Kidney glomerular epithelial cell (primary cell): ENCODE data around the gene TPI1.
A peak's percentile ranks its signal among the peaks of the same experiment; 100 is the strongest.

Experiments
- DNase-seq: peaks from one replicate; lab custom pipeline; 2025; lab: John Stamatoyannopoulos, UW

The TPI1 gene

DNA sequence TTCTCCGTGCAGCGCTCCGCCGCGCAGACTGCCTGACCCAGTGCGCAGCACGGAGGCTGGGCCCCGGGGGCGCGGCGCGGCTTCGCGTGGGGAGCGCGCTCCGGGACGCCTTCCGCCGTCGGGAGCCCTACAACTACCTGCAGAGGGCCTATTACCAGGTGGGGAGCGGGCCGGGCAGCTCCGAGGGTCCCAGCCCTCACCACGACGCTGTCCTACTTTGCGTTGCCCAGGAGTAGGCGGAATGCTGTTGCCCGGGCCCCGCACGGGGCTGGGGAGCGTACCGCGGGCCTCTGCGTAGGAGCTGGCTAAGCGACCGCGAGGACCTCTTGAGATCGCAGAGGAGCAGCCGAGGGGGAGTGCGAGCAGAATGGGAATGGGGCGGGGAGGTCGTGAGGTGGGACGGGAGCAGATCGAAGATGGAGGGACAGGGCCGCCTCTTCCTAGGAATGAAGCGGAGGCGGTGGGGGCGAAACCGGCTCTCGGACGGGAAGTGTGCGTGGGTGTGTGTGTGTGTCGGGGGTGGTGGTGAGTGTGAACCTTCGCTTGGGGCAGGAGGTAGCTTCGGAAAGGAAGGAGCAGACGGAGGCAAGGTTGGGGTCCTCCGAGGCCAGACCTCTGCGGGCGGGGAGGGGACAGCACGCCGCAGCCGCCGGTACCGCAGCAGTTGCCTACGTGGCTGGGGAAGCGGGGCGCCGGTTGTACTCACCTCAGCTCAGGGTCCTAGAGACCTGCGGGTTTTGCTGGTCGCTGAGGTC is 38.4 kb upstream of the TPI1 start:
- peak; percentile 55 for DNase-seq

DNA sequence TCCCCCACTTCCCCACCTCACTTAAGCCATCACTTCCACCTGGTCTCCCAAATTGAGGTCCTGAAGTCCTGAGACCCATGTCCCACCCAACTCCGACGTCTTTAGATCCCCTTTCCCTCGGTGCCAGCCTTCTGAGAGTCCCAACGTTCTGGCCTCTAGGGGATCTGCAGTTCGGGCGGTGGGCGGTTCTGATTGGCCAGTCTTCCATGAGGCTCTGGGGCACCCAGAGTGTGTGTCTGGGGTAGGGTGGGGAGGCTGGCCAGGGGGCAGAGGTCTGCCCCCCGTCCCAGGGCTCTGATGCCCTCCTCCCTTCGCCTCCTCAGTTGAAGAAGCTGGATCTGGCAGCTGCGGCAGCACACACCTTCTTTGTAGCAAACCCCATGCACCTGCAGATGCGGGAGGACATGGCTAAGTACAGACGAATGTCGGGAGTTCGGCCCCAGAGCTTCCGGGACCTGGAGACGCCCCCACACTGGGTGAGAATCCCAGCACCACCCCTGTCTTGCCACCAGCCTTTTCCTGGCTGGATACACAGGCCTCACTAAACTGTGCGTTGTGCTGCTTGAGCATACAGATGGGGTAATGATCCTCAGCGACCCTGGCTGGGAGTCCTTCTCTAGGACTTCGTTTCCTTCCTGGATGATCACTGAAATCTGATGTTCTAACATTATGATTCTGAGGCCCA is 37.7 kb upstream of the TPI1 start:
- DNase-seq, result no peak

GRCh38 chr12:6830286-6830890 is 36.9 kb upstream of the TPI1 start:
- no peak for DNase-seq

DNA sequence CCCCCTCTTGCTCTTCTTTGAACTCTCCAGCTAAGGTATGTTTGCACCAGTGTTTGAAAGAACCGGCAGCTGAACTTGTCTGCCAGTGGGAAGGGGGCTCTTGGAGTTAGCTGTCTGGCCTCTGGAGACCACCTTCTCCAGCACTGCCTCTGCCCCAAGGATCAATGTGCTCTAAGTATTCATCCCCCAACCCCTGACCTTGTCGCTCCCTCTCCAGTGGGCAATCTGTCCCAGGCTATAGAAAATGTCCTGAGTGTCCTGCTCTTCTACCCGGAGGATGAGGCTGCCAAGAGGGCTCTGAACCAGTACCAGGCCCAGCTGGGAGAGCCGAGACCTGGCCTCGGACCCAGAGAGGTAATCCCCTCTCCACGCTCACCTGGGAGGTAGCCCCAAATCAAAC is 36.3 kb upstream of the TPI1 start:
- DNase-seq, result no peak

DNA sequence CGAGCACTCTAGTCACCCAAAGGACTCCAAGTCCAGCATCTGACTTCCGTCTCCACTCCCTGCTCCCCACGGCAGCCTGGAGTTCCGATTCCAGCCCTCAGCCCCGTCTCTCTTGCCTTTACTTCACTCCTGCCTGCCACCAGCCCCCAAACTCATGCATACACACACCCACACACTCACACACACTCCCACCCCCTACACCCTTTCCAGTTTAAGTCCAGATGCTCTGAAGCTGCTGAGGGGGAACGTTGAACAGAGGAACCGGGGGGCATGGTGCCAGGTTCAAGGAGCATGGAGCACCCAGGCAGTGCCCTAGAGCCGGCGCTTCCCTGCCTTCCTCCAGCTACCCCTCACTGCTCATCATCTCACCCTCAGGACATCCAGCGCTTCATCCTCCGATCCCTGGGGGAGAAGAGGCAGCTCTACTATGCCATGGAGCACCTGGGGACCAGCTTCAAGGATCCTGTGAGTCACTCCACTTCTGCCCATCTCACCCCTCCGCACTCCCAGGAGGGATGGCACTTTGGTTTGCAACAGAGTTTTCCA is 35.8 kb upstream of the TPI1 start:
- no peak for DNase-seq

DNA sequence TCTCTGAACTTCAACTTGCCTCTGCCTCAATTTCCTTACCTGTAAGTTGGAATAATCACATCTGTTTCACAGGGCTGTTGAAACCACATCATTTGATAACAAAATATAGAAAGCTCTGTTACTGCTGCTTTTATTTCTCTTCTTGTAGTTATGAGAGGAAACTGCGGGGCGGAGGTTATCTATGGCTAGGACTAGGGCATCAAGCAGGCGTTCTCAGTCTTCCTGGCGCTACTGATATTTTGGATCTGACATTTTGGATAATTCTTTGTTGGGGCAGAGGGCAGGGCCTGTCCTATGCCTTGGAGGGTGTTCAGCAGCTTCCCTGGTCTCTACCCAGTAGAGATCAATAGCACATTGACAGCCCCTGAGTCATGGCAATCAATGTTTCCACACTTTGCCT is 35.2 kb upstream of the TPI1 start:
- DNase-seq, result no peak

GRCh38 chr12:6833189-6833890 is 34.0 kb upstream of the TPI1 start:
- no peak for DNase-seq

- DNase-seq, result no peak
These were observed 33.1 kb upstream of the TPI1 start for GRCh38 chr12:6834254-6834653.

- no peak for DNase-seq
These were observed 32.5 kb upstream of the TPI1 start for GRCh38 chr12:6834873-6835272.

- no peak for DNase-seq
These were observed 30.5 kb upstream of the TPI1 start for GRCh38 chr12:6836851-6837250.

- no peak for DNase-seq
These were observed 29.8 kb upstream of the TPI1 start for GRCh38 chr12:6837370-6838060.

GRCh38 chr12:6838854-6839253 is 28.5 kb upstream of the TPI1 start:
- no peak for DNase-seq

GRCh38 chr12:6839482-6840201 is 27.7 kb upstream of the TPI1 start:
- DNase-seq, result no peak

DNA sequence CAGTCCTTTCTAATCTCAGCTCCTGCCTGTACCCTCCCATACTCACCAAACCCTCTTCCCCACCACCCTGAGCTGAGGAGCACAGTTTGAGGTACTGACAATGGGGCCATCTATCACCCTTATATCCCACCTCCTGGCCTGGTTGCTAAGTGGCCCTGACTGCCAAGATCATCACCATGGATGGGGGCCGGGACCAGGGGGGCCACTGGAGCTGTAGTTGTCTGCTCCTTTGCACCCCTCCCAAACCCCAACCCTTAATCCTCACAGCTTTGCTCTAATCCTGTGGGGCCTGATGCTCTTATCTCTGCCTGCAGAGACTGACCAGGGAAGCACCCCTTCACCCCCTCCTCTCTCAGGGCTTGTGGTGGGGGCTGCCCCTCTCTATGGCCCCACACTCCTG is 27.0 kb upstream of the TPI1 start:
- DNase-seq, result no peak

DNA sequence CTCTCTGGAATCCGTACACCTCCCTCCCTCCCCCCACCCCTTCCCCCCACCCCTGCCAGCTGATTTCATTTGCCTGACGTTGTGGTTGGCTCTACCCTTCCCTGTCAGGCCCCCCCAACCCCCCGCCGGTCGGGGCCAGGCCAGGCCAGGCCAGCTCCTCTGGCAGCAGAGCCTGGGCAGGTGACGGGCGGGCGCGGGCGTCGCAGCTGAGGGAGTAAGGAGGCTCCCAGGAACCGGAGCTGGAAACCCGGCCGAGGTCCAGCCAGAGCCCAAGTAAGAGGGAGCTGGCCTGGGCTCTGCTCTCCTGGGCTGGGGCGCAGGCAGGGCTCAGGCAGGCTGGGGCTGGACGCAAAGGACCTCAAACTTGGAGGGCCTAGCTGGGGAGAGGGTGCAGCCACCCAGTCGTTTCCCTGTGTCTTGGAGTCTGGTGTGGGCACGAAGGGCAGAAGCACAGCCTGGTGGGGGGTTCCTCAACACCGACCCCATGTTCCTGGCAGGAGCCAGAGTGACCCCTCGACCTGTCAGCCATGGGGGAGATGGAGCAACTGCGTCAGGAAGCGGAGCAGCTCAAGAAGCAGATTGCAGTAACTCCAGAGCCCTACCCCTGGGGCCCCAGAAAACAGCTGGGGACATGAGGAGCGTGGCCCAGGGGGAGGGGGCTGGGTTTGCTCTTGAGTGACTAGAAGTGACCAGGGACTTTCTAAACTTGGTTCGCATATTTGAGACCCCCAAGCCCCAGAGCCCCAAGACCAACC is 26.4 kb upstream of the TPI1 start, which contains the start of gene GNB3:
GNB3 (plus strand) TSS at position 165 of the 755 bp plus-strand sequence; CDS start at position 528, 363 bp downstream.
- no peak for DNase-seq

- DNase-seq, result no peak
These were observed 25.3 kb upstream of the TPI1 start for GRCh38 chr12:6842075-6842474.

GRCh38 chr12:6843118-6843902 is 24.0 kb upstream of the TPI1 start:
- no peak for DNase-seq

DNA sequence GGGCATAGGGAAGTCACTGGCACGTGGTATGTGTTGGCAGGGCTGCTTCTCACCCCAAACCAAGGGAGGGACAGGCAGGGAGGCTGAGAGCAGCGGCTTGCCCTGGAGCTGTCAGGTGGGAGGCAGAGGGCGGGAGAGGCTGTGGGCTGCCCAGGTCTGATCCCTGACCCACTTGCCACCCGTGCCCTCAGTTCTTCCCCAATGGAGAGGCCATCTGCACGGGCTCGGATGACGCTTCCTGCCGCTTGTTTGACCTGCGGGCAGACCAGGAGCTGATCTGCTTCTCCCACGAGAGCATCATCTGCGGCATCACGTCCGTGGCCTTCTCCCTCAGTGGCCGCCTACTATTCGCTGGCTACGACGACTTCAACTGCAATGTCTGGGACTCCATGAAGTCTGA is 21.9 kb upstream of the TPI1 start:
- no peak for DNase-seq

DNA sequence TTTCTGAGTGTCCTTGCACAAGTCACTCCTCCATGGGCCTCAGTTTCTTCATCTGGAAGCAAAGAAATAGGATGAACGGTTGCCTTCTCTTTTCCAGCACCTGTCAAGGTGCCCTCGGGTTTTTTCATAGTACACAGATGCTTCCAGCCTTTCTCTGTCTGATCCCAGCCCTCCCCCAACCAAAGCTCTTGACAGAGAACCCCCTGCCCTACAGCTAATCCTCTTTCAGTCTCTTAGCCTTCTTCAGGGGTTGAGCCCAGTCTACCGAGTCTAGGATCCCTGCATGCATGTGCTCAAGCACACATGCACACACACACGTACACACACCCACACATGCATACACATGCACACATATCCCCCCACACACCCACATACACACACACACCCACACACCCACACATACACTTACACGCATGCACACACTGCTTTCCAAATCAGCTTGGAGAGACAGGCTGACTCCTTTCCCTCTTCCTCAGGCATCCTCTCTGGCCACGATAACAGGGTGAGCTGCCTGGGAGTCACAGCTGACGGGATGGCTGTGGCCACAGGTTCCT is 20.9 kb upstream of the TPI1 start:
- DNase-seq, result no peak
